GM12892 (cell line): ENCODE data around the gene SKOR2.

Experiments
- POLR2A ChIP-seq: IDR thresholded peaks from 2 replicates; pipeline ENCODE4 v1.6.1; 2011; ENCODE audit warnings: low read depth, low read length, control low read depth
- POLR2AphosphoS5 ChIP-seq: IDR thresholded peaks from 2 replicates; pipeline ENCODE4 v1.6.1; 2011; ENCODE audit warnings: low read depth, low read length, control low read depth
- TAF1 ChIP-seq: IDR thresholded peaks from 2 replicates; pipeline ENCODE4 v1.6.1; 2011; ENCODE audit warnings: low read depth, mild to moderate bottlenecking, control low read depth, low read length, borderline replicate concordance

GRCh38 chr18:47249314-47249981, 2.0 kb downstream of the SKOR2 start:
- TF ChIP-seq POLR2A (no peak), TAF1 (no peak), POLR2AphosphoS5 (no peak)
